OCI-LY3 (cell line): ENCODE measurements around the gene GALNTL6.

ENCODE experiments used
- H2AFZ ChIP-seq: fragments of 200-600, 300-600 bp; shearing (Covaris generic); 2 replicates; pipeline ENCODE4 v1.6.0; 2014; ENCODE audit warnings: antibody characterized with exemption, low read depth, low read length
- H3K27ac ChIP-seq: fragments of 200-600, 300-600 bp; sonication (generic); 2 replicates; pipeline ENCODE4 v1.5.1; 2014; ENCODE audit warnings: mild to moderate bottlenecking, low read length, moderate library complexity, mixed read lengths
- H3K27me3 ChIP-seq: fragments of 200-600, 300-600 bp; sonication (generic); 2 replicates; pipeline ENCODE4 v1.6.1; 2014; ENCODE audit warnings: low read depth, low read length, mixed read lengths
- H3K36me3 ChIP-seq: fragments of 200-600, 300-600 bp; sonication (generic); replicated peaks from 2 replicates; pipeline ENCODE3; 2014; ENCODE audit warnings: low read depth, low read length, mixed read lengths
- H3K4me1 ChIP-seq: fragments of 300-600, 200-600 bp; sonication (generic); 2 replicates; pipeline ENCODE4 v1.6.1; 2014; ENCODE audit warnings: low read length, mixed read lengths
- H3K4me2 ChIP-seq: fragments of 200-600, 300-600 bp; sonication (generic); 2 replicates; pipeline ENCODE4 v1.6.1; 2014; ENCODE audit warnings: low read length, mixed read lengths
- H3K4me3 ChIP-seq: fragments of 300-600, 200-600 bp; sonication (generic); 2 replicates; pipeline ENCODE4 v1.5.1; 2014; ENCODE audit warnings: antibody characterized with exemption, mild to moderate bottlenecking, low read length, moderate library complexity
- H3K79me2 ChIP-seq: fragments of 300-600, 200-600 bp; shearing (Covaris generic); 2 replicates; pipeline ENCODE4 v1.6.1; 2014; ENCODE audit warnings: mild to moderate bottlenecking, low read length, mixed read lengths
- H3K9ac ChIP-seq: fragments of 300-600, 200-600 bp; shearing (Covaris generic); 2 replicates; pipeline ENCODE4 v1.6.0; 2014; ENCODE audit warnings: mild to moderate bottlenecking, low read length, moderate library complexity
- H3K9me3 ChIP-seq: fragments of 200-600, 300-600 bp; shearing (Covaris generic); 2 replicates; pipeline ENCODE4 v1.6.1; 2014; ENCODE audit warnings: low read length, mixed read lengths; ENCODE audit not compliant: insufficient read depth
- H4K20me1 ChIP-seq: fragments of 200-600, 300-600 bp; sonication (generic); 2 replicates; pipeline ENCODE4 v1.6.1; 2016; ENCODE audit warnings: low read length, mixed read lengths; ENCODE audit not compliant: insufficient read depth
- CTCF ChIP-seq: fragments of 200-600, 300-600 bp; sonication (generic); IDR thresholded peaks from 2 replicates; pipeline ENCODE4 v1.5.1; 2014; ENCODE audit warnings: antibody characterized with exemption, low read length, low read depth
- EZH2phosphoT487 ChIP-seq: fragments of 200-600 bp; shearing (Covaris generic); IDR thresholded peaks from 2 replicates; pipeline ENCODE4 v1.6.1; 2018; ENCODE audit warnings: antibody characterized with exemption, mixed run types, low read depth

Gene GALNTL6

GRCh38 chr4:173045571-173045970 is 1232.4 kb downstream of the GALNTL6 start:
- Histone ChIP-seq H3K9me3 (no peaks in the 10 kb centered on the region), H3K27me3 (no peaks in the 10 kb centered on the region), H3K27ac (no peak overlapping the region), H3K4me2 (no peak overlapping the region), H3K9ac (no peak overlapping the region), H3K79me2 (no peaks in the 10 kb centered on the region), H4K20me1 (no peaks in the 10 kb centered on the region), H3K4me1 (peaks cover 1% of the 10 kb centered on the region; the same call in 1 of the 2 replicates), H2AFZ (no peak overlapping the region), H3K4me3 (no peak overlapping the region), H3K36me3 (no peaks in the 10 kb centered on the region)
- TF ChIP-seq CTCF (no peak), EZH2phosphoT487 (no peak)

DNA sequence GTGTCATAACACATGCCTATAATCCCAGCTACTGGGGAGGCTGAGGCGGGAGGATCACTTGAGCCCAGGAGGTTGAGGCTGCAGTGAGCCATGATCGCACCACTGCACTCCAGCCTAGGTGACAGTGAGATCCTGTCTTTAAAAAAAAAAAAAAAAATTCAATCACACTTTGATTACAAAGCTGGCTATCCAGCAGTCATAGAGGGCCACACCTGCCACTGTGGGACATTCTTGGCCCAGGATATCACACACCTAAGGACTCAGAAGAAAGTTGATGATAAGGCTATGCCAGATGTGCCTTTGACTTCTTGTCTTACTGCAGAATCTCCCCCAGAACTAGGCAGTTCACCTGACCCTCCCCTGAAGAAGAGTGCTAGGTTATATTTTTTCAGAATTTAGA is 1232.9 kb downstream of the GALNTL6 start:
- no peak overlapping the region for H3K4me2 ChIP-seq
- no peak overlapping the region for H3K27ac ChIP-seq

DNA sequence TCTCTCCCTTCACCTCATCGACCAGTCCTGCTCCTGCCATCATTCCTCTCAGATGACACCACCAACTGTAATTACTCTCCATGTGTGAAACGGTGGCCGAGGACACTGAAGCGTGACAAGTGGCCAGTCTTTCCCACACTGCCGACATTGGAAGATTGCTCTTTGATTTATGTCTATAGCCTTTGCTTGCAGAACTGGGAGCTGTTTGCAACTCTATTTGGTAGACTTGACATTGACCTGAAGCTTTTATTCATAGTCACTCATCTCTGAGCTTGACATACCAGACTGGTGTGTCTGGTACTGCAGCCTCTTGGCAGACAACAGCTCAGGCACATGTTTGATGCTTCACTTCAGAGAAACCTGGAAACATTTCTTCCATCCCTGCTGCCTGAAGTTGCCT is 1233.6 kb downstream of the GALNTL6 start:
- Histone ChIP-seq H2AFZ (no peak overlapping the region), H3K27me3 (no peaks in the 10 kb centered on the region), H3K4me2 (no peak overlapping the region), H3K4me1 (no peaks in the 10 kb centered on the region), H3K79me2 (no peaks in the 10 kb centered on the region), H3K9ac (no peak overlapping the region), H3K4me3 (no peak overlapping the region), H3K36me3 (no peaks in the 10 kb centered on the region), H4K20me1 (no peaks in the 10 kb centered on the region), H3K9me3 (no peaks in the 10 kb centered on the region), H3K27ac (no peak overlapping the region)
- no peak for TF ChIP-seq EZH2phosphoT487
- TF ChIP-seq CTCF = no peak

More for the DNA sequence above, 1232.9 kb downstream of the GALNTL6 start:
- no peaks in the 10 kb centered on the region for H4K20me1 ChIP-seq
- no peaks in the 10 kb centered on the region for H3K4me1 ChIP-seq
- no peaks in the 10 kb centered on the region for H3K36me3 ChIP-seq
- TF ChIP-seq EZH2phosphoT487 (no peak), CTCF (no peak)
- H2AFZ ChIP-seq = no peak overlapping the region
- H3K27me3 ChIP-seq = no peaks in the 10 kb centered on the region
- no peaks in the 10 kb centered on the region for H3K9me3 ChIP-seq
- no peak overlapping the region for H3K4me3 ChIP-seq
- H3K79me2 ChIP-seq = no peaks in the 10 kb centered on the region
- H3K9ac ChIP-seq = no peak overlapping the region

DNA sequence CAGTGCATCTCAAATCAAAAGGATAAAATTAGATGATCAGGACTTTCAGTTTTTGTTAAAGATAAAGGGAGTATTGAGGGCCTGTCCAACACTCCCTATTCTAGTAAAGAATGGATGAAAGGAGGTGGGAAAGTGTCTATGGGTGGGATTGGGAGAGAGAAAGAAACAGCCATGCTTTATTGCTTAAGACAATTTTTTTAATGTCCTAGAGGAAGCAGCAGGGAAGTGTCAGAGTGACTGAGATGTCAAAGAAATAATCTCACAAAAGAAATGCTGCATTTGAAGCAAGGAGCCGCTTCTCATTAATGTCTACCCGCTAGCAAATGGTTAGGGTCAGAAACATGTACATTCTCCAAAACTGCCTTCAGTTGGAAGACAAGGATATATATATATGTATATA is 1238.0 kb downstream of the GALNTL6 start:
- H2AFZ ChIP-seq = no peak overlapping the region
- no peak overlapping the region for H3K27ac ChIP-seq
- H3K4me2 ChIP-seq = no peak overlapping the region
- no peaks in the 10 kb centered on the region for H3K36me3 ChIP-seq
- H4K20me1 ChIP-seq = no peaks in the 10 kb centered on the region
- H3K9ac ChIP-seq = no peak overlapping the region
- H3K4me1 ChIP-seq = no peaks in the 10 kb centered on the region
- H3K27me3 ChIP-seq = no peaks in the 10 kb centered on the region
- H3K79me2 ChIP-seq = no peaks in the 10 kb centered on the region
- no peaks in the 10 kb centered on the region for H3K9me3 ChIP-seq
- no peak overlapping the region for H3K4me3 ChIP-seq
- no peak for TF ChIP-seq EZH2phosphoT487
- no peak for TF ChIP-seq CTCF
